GM18907 (cell line): ENCODE results near the gene AGBL1.
"Not testable (repeated sequence)": the region's sequence is repeated elsewhere in the genome, so short reads cannot be mapped to it uniquely, and the experiment has no call there.

Experiments
- ATAC-seq: cut with Tn5 transposase; IDR thresholded peaks from one replicate; pipeline ENCODE4 v1.9.1; 2021; ENCODE audit warnings: mild to moderate bottlenecking, moderate library complexity; ENCODE audit not compliant: unreplicated experiment

AGBL1 gene

DNA sequence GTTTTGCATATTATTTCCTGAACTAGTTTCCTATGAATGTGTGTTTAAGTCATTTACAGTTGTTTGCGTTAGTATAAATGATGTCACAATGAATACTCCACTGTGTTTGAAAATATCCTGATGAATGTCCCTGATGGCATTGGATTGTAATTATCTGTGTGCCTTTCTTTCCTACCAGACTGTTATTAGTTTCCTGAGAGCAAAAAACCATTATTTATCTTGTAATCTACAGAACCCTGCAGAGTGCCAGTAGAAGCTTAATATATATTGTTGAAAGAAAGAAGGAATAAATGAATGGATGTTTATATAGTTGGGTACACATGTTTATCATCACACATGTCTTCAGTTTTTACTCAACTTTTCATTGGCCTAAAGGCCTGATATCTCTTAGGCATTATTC lies 312.6 kb downstream of the AGBL1 start:
- ATAC-seq: no peak

DNA sequence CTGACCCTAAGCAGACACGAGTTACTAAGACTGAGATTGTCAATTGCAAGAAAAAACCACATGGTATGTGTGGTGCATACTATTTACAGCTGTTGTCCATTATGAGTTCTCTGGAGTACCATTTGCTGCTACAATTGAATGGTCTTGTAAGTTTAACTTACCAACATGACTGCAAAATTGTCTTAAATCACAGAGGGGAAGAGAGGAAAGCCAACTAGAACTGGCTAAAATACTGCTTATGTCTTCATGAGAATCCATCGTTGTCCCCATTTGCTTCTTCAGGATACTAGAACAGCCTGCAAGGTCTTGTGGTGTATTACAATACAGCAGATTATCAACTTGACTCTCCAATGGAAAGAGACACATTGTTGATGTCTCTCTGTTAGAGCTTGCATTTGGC lies 313.2 kb downstream of the AGBL1 start:
- ATAC-seq: no peak

DNA sequence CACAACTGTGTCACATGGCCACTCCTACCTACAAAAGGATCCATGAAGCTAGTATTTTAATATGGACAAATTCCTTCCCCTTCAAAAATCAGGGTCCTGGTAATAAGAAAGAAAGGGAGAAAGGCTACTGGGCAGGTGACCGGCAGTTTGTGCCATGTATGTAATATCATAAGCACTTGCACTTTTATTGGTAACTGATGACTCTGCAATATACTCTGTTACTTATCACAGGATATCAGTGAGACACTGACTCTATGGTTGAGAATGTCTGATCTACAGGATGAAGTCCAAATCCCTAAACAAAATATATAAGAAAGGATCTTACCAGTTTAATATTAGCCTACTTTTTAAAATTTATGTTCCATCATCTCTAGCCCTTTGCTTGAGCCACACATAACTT lies 315.2 kb downstream of the AGBL1 start:
- ATAC-seq: no peak

DNA sequence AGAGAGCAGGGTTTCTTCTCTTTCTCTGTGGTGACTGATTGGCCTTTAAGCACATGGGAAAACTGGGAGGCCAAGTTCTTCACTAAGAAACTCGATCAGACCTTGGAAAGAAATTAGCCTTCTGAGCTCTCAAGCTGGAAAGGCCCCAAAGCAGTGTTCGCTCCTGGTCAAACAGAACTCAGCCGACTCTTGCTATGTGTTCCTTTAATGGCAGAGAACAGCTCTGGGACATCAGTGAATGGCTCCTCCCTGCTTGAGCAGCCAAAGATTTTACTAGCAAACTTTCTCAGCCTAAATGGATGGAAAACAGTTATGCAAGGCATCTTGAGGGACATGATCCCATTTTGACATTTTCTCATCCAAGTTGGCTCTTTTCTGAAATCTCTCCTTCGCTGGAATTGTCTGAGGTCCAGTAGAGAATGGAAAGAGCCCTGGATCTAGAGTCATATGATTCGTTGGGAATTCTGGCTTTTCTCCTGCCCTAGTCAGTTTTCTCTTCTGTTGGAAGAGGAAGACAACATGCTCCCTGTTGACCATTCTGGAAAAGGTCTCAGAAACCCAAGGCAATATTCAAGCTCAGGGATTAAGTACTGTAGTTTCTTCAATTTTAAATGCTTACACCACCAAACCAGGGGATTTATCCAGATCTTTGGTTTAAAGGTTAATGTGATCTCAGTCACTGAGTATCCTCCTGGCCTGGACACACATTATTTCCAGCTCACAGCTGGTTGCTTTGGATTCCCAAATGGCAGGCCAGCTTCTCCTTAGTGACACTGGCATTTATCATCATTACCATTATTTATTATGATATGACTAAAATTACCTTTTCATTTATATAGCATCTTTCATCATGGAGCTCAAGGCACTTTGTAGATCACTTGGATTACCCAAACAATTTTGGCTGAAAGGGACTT lies 319.6 kb downstream of the AGBL1 start:
- ATAC-seq: no peak

DNA sequence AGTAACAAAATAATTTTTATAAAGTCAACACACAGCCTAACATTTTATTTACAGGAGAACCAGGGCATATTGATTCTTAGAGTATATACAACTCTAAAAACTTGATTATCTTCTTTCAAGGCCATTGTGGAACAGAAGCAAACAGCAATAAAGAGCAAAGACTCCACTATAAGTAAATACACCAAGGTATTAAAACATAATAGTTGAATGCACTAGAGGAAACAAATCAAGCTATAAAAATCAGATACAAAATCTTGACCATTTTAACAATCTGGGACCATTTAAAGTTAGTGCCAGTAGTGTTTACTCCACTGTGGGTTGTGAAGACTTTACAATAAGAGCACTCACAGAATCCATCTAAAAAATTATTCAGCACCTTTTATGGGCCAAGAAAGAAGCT lies 323.6 kb downstream of the AGBL1 start:
- no peak for ATAC-seq

DNA sequence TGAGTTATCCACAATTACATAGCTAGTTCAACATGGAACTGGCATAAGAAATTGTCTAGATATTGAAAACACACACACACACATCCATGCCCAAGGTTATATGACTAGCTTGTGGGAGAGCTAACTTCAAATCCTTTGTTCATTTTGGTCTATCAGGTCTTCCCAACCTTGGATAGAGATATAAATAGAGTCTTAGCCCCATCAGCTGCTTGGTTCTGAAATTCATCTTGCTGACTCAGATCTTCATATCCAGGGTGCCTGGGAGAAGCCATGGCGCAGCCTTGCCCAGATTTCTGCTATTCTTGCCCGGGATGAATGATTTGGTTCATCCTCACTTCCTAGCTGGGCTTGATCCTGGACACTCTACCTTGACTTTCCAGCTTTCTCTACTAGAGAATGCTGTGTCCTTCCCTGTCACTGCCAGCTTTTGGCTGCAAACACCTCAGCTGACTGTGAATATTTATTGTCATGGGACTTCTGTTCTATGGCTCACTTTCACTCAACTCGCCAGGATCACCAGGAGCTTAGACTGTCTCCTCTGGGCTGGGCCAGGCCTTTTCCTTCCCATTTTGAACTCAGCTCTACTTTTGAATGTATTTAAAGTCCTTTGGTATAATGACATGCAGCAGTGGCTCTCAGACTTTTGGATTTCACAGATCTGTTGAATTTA lies 324.4 kb downstream of the AGBL1 start:
- ATAC-seq: no peak

DNA sequence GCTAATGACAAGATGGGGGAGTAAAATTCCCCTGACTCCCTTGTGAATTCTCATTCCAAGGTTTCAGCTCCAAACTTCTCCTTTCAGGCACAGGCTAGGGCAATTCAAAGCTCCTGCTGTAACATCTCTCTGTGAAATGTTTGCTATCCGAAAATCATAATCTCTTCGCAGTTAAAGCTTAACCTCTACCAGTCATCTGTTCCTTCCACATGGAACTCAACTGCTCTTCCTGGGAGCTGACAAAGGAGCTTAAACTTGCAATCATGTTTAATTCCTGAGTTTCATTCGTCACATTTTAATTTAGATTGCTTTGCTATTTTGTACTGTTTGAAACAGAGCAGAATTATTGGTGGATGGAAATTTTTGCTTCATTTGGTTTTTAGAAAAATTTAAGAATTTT lies 328.6 kb downstream of the AGBL1 start:
- no peak for ATAC-seq

DNA sequence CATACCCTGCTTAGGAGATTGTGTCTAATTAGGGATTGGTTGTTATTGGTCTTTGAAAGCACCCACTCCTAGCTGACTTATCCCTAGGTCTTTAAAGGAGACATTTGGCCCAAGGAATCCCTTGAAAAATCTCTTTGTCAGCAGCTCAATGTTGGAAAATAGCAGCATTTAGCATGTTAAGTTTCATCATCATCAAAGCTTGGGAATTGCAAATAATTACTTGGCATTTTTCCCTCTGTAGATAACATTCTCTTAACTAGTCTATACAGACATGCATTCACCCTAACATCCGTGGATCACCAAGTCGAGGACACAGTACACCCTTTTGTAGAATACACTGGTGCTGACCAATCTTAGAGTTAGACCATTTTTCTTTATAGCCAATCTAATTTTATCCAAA lies 332.2 kb downstream of the AGBL1 start:
- no peak for ATAC-seq

DNA sequence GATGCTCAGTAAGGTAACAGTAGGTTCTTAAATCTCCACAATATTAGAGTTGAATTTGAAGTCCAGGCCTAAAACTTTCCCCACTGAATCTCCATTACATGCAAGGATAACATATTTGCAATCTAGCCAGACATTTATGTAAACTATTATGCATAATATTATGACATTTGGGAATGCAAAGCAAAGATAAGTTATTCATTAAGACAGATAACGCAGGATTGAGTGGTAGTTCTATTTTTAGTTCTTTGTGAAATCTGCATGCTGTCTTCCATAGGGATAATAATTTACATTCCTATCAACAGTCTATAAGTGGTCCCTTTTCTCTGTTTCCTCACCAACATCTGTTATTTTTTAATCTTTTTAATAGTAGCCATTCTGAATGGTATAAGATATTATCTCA lies 333.5 kb downstream of the AGBL1 start:
- no peak for ATAC-seq

DNA sequence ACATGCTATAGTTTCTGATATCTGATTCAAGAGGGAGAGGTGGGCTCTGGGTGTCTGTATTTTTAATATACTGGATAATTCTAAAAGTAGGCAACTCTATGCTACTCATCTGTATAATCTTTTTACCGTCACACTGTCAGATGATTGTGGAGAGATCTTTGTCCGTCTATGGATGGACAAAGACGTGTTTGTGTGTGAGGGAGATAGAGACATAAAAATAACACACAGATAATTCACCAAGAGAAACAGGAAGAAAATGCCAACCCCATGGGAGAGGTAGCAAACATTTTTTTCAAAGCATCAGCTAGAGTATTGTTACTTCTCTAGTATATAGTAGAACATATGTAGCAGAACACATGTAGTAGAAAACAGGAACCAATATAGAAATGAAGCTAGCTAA lies 346.1 kb downstream of the AGBL1 start:
- ATAC-seq: no peak

DNA sequence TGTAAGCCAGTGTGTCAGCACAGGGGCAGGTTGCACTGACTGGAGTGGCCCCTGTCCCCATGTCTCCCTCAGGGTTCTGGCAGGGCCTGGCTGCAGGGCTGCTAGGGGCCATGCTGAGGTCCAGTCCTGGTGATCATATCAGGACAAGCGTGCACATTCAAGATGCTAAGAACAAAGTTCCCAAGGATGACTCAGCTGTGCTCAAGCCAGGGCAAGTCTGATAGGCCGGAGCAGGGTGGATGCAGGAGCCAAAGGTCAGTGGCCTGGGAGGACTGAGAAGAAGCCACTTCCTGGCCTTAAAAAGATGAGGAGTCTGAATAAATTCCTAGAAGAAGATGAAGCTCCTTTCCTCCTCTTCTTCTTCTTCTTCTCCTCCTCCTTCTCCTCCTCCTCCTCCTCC lies 353.2 kb downstream of the AGBL1 start:
- no peak for ATAC-seq

DNA sequence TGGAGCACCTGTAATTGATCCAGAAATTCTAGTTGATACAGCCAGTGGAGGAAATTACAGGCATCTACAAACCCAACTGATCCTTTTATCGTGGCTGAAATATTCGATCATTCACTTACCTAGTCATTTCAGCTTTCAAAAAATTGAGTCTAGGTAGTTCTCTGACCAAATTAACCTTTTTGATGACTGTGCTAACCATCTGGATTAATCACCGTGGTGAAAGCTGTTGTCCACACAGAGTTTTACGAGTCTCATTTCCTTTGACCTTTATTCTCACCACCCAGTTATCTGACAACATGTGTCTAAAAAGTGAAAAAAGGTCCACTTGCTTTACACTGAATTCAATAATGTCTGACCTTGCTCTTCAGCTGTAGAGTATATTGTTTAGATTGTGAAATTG lies 354.3 kb downstream of the AGBL1 start:
- no peak for ATAC-seq

DNA sequence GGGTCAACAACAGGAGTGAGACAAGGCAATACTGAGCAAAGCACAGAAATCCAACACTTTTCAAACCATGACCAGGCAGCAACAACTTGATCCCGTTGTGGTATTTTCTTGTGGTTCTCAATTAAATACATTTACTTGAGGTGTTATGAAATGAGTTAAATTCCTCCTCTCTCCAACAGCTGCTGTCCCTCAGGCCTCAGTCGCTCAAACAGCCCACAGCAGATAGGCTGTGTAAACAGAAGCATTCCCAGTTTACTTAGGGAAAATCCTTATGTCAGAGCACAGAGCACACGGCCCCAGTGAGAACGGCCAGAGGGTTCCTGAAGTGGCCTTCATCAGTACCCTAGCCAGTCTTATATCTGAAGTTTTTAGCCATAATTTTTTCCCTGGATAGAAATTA lies 359.9 kb downstream of the AGBL1 start:
- ATAC-seq: no peak

DNA sequence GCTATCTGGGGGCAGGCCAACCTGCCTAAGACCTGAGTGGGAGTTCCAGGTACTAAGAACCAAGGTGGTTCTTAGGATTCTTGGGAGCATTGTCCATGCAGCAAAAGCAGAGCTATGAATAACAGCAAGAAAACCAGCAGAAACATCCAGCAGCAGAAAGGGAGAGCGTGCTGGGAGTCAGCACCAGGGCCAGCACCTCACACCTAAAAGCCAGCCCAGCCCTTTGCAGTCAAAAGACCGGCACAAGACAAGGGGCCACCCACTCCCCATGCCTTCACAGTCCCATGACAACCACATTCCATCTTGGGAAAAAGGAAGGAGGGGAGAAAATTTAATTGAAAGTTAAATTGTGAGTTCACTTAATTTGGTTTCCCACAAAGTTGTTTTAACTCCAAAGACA lies 364.9 kb downstream of the AGBL1 start:
- ATAC-seq: no peak

DNA sequence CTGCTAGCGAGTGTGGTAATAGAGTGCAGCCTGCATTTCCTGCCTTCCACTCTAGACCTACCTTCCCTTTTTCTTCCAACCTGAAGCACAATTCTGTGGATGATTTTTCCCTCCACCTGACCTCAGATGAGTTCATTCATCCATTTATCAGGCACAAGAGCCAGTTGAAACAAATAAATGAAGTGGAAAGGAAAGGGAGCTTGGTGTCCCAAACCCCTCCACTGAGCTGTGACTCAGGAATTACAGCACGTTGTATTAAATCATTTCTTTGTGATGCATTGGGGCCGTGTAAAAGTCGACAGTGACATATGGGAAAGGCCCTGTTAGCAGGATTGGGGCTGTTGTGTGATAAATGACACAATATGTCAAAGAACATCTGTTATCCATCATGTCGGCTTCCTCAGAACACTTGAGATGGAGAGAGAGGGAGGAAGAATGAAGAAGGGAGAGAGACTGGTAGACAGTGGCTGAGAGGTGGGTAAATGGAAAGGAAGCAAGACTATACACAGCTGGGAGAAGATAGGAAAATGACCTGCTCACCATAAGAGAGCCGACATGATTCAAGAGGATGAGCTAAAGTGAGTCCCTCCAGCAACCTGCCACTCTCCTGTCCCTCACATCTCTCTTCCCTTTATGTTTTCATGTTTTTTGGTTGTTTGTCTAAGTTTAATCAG lies 366.0 kb downstream of the AGBL1 start:
- no peak for ATAC-seq

DNA sequence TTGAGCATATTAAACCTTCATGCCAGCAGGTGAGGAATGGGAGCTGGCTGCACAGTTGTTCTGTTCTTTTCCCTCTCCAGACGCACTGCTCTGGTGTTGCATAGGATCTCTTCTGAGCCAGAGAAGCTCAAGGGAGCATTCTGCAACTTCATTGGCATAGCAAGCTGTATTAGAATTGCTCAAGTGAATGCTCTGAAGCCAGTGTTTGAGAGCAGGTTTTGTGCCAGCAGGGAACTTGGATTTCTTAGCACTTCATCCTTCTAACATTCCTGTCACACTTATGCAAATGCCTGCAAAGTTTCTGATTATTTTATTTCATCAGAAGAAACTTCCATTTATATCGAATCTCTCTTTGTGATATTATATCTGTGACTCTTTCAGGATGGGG lies 366.6 kb downstream of the AGBL1 start:
- no peak for ATAC-seq

DNA sequence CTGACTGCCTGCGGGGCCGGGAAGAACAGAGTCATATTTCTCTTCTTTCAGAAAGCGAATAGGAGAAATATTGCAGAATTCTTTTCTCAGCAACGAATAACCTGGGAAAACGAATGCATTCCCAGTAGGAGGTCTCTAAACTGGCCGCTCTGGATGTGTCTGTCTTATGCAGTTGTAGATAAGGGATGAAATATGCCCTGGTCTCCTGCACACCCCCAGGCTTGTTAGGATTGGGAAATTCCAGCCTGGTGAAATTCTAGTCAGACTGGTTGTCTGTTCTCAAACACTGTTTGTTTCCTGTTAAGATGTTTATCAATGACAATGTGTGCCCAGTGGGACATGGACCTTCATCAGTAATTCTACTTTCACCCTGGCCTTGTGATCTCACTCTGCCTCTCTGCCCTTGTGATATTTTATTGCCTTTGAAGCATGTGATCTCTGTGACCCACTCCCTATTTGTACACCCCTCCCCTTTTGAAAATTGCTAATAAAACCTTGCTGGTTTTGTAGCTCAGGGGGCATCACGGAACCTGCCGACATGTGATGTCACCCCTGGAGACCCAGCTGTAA lies 385.9 kb downstream of the AGBL1 start:
- not testable (repeated sequence) for ATAC-seq

DNA sequence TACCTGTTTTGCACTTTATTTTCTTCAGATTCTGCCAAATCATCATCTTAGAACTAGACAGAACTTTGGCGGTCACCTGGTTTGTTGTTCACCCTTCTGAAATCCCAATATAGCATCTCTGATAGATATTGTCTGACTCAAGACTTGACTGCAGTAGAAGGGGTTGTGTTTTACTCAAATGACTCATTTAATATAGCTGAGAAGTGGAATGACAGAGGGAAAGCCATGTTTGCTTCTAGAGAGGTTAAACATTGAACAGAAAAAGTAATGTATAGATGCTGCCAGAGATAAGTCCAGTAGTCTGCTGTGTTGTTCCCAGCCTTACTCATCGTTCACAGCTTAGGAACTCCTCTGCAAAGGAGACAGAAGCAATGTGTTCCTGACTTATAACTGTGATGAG lies 402.0 kb downstream of the AGBL1 start:
- ATAC-seq: no peak

DNA sequence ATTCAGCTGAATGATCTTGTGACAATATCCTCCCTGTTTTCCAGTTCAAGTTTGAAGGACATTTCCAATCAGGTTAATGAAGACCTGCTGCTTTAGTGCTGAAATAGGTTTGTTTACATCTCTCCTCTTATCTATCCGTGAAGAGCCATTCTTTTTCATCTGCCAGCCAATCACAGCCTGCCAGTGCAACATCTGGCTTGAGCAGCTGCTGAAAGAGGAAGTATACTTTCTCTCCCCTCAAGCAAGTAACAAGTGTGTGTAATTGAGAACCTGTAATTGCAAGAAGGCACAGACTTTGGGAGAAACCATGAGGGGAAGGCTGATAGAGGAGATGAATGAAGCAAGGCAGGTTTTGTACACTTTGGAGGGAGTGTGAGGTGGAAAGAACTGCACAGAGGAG lies 404.3 kb downstream of the AGBL1 start:
- peak; percentile 45 for ATAC-seq

DNA sequence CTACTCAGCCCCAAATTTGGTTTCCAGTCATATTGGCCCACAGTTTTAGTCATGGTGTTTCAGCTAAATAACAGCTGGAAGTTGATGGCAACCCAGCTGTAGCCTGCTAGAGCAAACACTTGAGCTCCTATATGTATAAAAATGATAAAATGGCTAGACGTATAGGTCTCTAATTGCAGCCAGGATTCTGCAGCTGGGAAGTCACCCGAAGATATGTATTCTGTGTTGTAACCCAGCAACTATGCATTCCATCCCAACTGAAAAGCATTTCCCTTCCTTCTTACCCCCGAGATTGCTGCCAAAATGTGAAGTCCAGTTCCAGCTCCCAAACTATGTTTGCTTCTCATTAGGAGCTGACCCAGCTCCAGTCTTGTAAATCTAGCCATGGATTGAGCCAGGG lies 408.4 kb downstream of the AGBL1 start:
- ATAC-seq: no peak

DNA sequence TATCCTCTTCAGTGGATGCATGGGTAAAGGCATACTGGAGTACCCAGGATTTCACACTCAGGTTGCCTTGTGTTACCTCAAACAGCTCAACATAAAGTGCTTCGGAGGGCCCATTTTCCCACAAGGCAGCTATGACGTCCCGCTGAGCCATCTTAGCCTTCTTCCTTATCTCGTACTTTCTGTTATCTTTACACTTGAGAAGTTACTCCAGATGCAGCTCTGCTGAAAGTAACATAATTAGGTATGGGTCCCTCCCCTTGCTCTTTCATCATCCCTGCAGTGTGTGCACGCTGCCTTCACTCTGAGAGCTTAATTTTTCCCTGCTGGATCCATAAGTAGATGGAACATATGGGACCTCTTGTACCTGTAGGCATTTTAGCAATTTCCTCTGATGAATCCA lies 410.3 kb downstream of the AGBL1 start:
- no peak for ATAC-seq

DNA sequence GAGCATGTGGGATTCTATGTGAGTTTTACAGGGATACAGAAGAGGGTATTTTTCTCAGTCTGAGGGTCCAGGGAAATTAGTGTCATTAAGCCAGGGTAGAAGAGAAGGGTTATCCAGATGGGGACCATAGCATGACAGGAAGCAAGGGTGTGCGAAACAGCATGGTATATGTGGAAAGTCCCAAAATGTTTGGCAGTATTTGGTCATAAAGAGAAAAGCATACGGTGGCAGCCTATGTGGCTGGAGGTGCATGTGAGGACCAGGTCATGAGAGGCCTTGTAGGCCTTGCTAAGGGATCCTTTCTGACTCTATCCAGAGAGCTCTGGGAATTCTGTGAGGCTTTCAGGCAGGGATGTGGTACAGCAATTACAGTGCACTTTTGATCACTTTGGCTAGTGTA lies 411.4 kb downstream of the AGBL1 start:
- ATAC-seq: no peak
